ENCODE data around the gene CFI.

CFI gene

DNA sequence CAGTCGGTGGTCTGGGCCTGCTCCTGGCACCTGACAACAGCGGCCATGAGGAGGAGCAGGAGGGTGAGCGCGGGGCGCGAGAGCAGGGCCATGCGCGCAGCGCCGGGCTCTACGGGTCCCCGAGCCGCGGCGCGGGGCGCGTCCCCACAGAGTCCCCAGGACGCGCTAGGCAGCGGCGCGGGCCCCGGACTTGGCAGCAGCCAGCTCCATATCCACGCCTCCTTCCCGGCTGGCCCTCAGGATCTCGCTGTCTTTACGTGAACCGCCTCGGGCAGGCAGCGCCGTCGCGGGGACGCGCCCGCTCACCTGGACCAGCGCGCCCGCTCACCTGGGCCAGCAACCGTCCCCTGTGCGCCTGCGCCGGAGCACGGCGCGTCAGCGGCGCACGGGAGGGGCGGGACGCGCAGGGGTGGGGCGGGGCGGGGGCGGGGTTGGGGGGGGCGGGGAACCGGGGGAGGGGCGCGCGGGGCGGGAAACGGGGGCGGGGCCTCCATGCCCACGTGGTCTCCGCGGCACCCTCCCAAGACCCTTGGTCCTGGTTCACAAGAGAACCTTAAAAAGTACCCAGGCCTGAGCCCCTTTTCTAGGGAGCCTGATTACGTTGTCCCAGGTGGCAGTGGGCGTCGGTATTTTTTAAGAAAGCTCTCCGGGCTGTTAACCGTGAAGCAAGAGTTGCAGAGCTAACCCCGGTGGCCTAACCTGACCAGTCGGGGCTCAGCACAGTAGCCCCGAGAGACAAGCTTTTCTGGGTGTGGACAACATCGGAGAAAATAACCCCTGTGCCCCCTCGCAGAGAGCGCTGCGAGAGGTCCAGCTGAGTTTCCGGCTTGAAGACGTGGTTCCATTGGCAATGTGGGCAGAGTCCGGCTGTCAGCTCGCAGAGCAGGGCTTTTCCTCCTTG is 71.8 kb downstream of the CFI start, which contains the start of gene PLA2G12A:
Gene PLA2G12A (minus strand): TSS at position 353 of the 901 bp plus-strand sequence. CDS start 261 bp downstream, at position 92.
- DNase-seq, result peak; percentile 73 to 85 (median 75)

DNA sequence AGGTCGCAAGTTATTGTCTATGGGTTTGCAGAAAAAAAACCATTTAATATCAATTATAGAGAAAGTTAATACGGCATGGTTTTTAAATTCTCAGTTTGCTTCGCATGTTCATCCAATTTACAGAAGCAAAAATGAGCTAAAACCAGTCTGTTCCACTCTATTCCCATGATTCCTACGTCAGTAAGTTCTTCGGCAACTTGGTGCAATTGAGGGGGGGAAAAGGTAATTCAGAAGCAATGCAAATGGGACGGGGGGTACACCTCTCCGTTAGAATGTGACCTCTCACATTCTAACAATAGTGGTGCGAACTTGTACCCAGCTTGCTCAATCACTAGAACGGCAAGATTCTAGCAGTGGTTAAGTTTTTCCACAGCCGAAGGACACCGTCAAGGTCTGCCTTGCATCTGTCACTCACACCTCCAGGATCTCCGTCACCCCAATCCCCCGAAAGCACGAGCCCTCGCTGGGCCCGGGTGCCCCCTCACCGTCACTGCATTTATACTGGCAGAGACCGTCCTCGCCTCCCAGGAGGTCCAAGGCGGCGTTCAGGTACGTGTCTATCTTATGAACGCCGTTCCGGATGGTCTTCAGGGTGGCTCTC is 72.6 kb downstream of the CFI start:
- peak in 1 of 5 donors; percentile 7 for DNase-seq

DNA sequence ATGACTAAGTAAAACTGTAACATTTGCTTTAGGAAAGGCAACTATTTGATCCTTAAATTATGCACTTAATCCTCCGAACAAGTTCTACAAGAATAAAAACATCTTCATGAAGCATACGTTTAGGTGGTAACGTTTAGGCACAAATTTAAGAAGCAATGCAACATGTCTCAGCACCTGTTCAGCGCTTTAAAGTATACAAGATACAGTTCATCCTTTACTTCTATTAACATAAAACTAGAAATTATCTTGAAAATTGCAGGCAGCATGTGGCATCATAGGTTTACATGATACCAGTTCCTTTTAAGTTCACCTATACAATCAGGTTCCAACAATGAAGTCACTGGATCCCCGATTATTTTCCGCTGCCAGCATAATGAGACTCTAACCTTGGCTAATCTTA is 73.4 kb downstream of the CFI start:
- no peak for DNase-seq

DNA sequence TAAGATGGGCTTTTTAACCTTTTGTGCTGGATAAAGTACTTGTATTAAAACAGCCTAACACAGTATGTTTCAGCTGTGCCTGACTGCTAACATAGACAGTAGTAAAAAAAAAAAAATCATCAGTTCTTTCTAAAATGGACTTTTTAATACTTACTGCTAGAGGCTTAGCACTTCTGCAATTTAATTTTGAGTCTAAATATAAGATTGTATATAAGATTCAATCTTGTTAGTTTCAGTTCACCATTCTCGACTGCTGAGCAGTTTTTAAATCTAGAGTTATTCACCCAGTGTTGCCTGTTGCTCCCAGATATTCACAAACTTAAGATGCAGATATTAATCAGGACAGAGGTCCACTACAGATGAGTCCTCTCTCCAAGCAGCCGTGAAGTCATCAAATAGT is 78.7 kb downstream of the CFI start:
- DNase-seq, result no peak

DNA sequence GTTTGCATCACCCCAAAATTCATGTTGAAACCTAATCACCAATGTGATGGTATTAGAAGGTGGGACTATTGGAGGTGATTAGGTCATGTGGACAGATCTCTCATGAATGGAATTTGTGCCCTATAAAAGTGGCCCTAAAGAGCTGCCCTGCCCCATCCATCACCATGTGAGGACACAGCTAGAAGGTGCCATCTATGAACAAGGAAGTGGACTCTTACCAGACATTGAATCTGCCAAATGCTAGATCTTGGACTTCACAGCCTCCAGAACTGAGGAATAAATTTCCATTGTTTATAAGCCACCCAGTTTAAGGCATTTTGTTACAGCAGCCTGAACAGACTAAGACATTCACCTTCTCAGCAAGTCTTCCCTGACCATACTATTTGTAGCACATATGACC is 79.4 kb downstream of the CFI start:
- no peak for DNase-seq

DNA sequence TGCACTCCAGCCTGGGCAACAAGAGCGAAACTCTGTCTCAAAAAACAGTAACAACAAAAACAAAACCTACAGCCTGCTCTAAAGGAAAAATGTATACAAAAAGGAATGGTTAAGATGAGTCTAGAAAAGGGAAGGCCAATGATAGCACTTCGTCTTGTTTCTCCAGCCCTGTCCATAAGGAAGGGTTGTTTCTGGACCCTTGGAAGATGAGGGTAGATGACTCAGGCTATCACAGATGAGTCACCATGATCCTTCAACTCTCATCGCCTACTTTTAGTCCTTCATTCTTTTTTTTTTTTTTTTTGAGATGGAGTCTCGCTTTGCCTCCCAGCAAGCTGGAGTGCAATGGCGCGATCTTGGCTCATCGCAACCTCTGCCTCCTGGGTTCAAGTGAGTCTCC is 80.8 kb downstream of the CFI start:
- no peak for DNase-seq

DNA sequence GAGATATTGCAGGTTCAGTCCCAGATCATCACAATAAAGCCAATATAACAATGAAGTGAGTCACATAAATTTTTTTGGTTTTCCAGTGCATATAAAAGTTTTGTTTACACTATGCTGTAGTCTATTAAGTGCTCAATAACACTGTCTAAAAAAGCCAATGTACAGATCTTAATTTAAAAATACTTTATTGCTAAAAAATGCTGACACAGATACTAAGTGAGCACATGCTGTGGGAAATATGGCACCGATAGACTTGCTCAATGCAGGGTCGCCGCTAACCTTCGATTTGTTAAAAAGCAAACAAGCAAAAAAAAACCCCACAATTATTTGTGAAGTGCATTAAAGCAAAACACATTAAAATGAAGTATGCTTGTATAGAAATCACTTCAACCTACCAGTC is 82.2 kb downstream of the CFI start:
- DNase-seq, result no peak

DNA sequence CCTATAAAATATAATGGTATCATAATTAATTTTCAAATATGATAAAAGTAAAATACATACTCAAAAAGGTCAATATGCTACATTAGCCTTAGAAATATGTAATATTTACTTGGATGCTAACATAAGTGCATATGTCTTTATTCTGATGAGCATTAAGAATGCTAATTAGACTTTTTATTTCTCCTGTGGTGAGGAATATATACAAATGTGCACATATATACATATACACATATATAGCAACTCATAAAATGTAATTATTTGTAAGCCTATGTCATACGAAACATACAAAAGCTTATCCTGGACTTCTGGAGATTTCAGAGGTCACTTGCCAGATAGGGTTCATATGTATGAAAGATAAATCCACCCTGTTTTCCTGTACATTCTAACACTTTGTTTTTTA is 83.0 kb downstream of the CFI start:
- no peak for DNase-seq

DNA sequence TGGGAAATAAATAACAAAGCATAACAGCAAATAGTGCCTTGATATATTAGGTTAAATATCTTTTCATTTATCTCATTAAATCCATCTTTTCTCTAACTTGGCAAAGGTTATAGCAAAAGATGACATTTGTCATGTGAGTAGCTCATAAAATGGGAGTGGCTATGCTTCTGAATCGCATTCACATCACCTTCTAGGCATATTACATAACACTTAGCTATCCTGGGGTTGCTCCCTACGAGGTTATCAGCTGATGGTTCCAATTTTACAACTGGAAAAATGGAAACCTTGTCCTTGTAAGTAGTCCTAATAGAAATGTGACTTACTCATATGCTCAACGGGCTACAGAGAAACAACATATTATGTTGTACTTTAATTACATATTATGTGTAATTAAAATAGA is 88.3 kb downstream of the CFI start:
- no peak for DNase-seq

DNA sequence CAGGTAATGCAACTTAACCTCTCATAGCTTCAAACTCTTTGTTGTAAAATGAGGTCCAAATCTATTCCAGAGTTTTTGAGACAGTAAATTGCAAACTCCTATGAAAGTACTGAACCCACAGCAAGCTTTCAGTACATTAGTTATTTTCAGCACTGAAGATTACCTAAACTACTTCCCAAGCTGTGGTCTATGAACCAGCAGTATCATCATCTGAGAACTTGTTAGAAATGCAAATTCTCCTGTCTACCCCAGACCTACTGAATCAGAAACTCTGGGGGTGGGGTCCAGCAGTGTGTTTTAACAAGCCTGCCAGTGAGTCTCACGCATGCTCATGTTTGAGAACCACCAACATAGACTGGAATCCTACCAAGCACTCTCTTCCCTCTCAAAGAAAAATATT is 92.8 kb downstream of the CFI start:
- no peak for DNase-seq

DNA sequence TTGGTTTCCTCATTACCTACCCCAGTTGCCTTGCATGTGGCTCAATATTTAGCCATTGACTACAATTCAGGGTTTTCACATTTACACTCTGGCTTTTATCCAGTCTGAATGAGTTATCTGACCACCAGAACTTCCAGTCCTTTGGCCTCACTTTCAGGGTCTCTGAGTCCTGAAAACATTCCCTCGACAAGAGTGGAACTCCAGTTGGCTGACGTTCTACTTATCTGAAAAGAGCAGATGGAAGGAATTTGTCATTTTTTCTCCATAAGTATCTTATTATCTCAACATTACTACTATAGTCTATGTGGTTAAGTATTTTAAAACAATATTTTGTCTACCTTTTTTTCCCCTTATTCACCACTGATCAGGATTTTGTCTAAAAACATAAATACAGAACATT is 93.4 kb downstream of the CFI start:
- no peak for DNase-seq

DNA sequence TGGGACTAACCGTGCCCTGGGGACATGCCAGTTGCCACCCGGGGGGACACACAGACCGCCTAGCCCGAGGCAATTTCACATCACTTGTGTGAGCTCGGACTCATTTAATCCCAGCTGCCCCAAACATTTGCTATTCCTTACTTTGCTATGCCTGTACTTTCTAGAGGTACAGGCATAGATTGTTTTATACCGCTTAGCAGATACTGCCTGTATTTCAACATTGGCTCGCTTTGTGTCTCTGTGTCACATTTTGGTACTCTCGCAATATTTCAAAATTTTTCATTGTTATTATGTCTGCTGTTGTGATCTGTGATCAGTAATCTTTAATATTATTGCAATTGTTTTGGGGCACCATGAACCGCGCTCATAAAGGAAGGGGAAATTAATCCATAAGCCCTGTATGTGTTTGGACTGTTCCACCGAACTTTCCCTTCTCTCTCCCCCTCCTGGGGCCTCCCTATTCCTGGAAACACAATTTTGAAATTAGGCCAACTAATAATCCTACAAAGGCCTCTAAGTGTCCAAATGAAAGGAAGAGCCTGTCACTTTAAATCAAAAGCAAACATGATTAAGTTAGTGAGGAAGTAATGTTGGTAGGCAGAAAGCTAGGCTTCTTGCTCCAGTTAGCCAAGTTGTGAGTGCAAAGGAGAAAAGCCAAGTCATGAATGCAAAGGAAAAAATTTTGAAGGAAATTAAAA is 98.0 kb downstream of the CFI start:
- DNase-seq, result no peak

DNA sequence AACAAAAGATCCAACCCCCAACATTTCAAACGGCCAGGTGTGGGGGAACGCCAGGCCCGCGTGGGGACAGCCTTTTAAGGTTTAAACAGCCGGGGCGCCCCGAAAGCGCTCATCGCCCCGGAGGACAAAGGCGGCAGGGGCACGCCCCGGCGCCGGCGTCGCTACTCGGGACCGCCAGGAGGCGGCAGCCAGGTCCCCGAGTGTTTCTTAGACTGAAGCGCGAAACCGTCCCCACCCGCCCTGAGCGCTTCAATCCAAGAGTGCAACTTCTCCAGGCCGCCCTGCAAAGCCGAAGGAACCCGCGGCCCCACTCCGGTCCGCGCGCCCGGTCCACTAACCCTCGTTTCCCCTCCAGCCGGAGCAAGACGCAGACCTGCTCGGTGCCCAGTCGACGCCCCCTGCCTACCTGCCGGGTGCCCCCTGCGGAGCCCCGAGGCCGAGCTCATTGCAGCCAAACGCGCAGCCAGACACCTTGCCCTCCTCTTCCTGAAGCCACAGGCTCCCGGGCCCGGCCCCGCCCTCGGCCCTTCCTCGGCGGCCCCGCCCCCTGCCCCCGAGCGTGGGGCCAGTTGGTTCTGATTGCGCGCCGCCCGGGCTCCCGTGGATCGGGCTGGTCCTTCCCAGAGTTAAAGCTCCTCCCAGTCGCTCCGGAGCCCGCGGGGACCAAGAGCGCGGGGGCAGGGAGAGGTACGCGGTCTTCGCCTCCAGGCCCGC is 98.7 kb downstream of the CFI start, which contains the start of gene CASP6:
Gene CASP6 (minus strand): TSS at position 496 of the 714 bp plus-strand sequence. CDS start 50 bp downstream, at position 446.
- DNase-seq, result peak; percentile 58 to 82 (median 66)

DNA sequence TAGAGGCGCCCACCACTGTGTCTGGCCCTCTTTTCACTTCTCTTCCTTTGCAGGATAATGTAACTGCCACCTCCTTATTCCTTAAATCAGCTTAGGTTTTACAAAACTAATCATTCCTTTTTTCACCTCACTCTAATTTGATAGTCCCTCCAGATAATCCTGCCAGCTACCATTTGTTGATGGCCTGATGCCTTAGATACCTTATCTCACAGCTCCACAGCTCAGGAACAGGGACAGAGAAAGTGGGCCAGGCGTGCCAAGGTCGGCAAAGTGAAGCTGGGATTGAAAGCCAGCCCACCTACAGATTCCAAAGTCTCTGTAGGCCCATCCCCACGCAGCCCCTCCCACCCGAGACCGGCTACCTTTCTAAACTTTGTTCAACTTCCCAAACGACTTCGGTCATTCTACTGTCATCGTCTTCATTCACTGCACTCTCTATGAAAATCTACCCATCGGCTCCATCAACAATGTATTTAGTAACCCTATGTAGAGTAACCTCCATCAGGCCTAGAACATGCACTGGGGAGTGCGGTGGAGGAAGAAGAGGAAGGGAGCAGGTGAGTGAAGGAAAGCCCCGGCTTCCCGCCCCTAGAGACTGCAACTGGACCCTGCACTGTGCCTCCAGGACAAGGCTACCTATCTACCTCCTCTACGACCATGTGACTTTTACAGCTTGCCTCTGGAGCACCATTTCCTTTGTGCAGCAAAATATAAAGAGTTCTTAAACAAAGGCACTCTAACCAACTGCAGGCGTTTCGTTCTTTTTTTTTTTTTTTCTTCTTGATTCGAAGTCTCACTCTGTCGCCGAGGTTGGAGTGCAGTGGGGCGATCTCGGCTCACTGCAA is 100.0 kb downstream of the CFI start:
- DNase-seq, result no peak

DNA sequence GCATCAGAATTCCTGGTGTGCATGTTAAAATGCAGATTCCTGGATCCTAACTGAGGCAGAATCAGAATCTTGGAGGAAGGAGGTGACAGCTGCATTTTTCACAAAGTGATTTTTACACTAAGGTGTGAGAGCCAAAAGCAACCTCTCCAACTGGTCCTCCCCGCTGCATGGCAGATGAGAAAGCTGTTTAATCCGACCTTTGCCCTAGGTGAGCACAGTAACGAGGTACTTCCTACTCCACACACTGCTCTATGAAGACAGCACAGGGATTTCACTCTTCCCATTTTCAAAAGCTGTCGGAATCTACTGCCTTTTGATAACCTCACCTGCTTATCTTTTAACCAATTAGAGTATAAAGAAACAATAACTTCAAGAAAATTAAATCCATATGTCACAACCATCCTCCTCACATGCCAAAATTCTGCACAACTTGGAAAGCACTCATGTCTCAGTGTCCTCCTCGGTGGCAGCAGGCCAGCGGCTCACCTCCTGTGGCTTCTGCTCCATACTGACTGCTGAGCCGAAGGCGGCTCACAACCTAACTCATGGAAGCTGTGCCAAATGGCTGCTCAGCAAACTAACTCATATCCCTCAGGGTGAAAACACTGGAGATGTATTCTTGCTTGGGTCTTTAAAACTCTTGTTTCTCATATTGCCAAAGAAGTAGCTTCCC is 102.1 kb downstream of the CFI start:
- DNase-seq, result no peak

DNA sequence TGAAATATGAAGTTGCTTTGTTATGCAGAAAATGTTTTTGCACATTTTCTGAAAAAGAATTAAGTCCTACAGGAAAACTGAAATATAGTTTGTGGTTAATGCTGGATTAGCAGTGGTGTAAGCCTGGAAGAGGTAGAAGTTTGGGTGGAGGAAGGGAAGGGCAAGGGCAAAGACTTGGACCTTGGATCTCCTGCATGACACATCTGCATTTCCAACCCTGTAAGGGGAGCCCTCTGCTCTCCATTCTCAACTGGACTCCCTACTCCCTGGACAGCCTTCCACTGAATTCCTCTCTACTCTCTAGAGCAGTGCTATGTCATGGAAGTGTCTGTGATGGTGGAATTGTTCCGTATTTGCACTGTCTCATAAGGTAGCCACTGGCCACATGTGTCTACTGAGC is 103.1 kb downstream of the CFI start:
- DNase-seq, result no peak

DNA sequence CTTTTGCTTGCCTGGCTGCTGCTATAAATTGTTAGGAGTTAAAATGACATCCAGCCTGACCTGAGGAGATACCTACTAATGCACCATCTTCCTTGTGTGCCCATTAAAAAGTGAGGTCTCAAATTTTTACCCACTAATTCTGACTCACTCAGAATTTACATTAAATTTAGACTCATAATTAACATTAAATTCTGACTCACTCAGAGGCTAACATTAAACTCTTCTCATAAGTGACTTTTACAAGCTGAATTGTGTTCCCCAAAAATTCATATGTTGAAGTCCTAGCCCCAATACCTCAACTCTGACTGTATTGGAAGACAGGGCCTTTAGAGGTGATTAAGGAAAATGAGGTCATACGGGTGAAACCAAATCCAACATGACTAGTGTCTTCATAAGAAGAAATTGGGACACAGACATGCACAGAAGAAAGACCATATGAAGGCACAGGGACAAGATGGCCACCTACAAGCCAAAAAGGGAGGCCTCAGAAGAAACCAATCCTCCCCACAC is 110.3 kb downstream of the CFI start:
- DNase-seq, result no peak
